NCI-H1436 (cell line): ENCODE data around the gene ERCC6L2.

Source experiments
- DNase-seq: peaks from one replicate; lab custom pipeline; 2025; lab: John Stamatoyannopoulos, UW

Gene ERCC6L2

DNA sequence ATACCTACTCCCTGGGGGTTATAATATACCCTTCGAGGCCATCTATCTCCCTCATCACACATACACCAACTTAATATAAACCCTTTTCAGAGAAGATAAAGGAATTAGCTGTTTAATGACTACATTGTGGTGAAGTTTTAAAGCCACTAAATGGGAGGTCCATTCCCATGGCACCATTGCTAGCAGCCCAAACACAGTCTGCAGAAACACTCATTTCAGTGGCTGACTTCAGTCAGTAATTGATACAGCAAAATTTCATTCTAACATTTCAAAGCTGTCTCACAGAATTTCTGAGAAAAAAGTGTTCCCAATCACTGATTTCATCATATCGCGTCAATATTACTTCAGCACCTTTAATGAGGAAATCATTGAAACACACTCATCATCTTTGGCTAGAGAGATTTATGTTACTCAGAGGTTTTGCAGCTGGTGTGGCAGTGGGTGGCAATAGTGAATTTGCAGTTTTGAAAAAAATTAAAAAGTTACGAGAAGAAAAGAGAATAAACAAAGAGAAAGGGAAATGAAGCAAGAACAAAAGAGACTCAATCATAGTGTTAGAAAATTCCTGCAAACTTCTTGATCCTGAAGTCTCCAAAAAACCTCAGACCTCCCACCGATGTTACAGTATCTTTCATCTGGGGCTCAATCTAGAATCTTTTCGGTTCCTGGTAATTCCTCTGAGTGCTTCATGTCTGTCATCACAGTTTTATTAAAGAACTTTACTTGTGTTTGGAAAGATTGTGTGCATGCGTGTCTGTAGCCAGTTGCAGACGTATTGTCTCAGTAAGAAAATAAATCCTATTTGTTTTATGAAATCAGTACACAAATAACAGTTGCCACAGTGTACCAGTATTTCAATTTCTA, 105.0 kb downstream of the ERCC6L2 start:
- no peak for DNase-seq

DNA sequence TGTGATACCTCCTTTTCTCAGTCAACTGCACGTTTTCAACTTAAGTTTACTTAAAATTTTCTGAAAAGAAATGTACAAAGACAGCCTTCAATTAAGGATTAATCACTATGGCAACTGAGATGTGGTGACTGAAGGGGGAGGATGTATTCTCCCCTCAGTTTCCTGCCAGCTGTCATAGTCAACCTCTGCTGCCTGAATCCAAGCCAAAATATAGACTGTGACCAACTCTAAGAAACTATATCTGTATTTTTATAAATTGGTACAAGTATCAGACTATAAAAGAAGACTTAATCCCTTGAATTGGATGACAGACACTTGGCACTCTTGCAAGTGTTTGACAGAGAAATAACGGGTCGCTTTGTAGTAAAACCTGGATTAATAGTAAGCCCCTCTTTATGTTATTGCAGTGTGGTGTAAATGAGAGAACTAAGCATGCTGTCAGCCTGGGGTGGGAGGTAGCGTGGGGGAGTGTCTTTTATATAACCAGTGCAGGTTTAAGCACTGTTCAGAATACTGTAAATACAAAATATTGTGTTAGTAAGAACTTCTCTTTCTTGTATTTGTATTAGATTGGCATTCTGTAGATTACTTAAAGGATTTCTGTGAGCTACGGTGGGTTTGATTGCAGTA, 106.4 kb downstream of the ERCC6L2 start:
- peak; percentile 56 for DNase-seq

DNA sequence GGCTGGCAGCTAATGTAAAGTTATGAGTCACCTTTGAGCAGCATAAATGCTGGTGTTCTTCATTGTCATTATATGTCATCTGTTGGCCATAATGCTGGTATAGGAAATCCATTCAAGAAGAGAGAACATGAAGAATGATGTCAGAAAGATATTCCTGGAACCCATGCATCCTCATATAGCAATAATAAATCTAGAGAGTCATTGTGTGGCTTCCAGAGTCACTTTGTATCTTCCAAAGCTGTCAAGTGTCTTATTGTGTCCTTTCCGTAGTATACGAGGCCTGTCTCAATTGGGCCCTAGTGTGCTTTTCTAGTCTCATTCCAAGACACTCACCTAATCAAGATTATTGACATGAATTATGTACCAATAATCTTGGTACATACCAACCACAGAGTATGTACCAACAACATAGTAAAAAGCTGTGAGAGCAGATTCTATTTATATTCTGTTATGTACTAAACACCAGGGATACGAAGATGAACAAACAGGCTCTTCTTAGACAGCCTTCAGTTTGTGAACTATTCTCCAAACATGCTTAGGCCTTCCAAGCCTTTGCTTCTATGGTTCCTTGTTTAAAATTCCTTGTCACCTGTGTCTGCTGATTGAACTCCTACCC, 110.1 kb downstream of the ERCC6L2 start:
- no peak for DNase-seq

DNA sequence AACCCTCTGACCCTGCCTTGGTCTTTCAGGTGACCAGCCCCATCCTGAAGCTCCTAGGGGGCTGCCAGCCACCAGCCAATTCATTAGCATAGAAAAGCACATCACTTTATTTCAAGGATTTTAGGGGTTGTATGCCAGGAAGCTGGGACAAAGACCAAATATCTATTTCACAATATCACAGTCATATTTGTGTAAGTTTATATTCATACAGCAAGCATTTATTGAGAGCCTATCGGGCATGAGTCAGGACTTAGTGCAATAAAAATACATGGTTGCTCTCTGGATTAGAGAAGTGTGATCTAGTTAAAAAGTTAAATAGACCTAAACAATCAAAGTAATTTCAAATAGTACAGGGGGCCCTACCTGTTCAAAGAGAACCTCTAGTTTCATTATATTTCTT, 113.8 kb downstream of the ERCC6L2 start:
- DNase-seq: no peak

DNA sequence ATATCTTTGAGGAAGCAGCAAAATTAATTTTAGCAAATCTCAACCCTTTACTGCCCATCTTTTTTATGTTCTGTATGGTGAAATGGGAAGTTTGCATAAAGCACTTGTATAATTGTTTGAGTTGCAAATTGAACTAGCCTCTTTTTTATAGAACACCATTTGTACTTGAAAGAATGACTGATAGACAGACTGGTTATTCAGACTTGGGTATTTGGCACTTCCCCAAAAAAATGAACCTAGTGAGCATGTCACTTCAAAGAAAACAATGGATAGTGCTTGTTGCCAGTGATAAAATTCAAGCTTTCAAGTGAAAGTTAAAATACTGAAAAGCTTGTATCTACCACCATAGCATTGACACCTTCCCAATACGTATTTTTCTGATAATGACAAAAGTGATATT, 115.8 kb downstream of the ERCC6L2 start:
- DNase-seq: no peak

DNA sequence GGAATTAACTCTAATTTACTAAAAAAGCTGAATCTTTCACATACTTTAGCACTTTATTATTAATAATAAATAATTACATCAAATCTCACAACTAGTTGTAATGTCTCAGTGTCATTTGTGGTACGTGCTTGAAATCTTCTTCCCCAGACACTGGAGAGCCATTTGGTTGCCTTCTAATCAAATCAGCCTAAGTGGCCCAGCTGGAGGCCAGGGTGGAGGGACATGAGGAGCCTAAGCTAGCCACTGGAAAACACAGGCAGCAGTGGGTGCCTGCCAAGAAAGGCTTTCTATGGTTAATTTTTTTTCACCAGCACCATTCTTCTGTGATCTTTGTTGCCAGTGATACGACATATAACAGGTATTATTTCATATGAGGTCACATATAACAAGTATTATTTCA, 117.0 kb downstream of the ERCC6L2 start:
- DNase-seq: no peak

DNA sequence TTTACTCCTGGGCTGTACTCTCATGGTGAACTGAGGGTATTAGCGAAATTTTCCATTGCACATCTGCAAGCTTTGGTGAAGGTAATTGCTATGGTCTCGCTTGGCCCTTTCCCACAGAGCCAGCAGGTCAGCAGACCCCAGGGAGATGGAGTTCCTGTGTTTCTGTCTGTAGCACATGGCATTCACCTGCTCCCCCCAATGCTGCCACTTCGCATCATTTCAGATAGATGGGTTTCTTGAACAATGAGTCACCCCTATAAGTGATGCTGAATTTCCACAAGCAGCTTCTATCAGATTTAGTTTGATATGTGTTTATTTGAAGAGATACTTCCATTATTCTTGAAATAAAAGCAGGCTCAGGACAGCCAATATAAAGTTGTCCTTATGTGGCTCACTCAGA, 117.8 kb downstream of the ERCC6L2 start:
- DNase-seq: no peak

DNA sequence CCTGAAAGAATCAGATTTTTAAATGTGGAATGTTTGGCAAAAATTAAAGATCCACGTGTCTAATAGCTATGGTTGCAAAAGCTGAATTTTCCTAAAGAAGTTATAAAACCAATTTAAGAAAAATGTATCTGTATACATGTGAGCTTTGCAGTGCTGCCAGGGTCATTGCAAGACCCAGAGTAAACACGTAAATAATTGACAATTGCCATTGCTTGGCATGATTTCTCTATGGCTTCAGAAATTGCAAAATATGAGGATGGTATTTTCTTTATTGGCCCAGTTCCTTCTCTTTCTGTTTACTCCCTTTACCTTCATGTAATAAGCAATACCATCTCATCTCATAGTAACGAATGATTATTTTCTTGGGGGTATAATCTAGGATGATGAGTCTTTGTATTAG, 123.9 kb downstream of the ERCC6L2 start:
- no peak for DNase-seq

DNA sequence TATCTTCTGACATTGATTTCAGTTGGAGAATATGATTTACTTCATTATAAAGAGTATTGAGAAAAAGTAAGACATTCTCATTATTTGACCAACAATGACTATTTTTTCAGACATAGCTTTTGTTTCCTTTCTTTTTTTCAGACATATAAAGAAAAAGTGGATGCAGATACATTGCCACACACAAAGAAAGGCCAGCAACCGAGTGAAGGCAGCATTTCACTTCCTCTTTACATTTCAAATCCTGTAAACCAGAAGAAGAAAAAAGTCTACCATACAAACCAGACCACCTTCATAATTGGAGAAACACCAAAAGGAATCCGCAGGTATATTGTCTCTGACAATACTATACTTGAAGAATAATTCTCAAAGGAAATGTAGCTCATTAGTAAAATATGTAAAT, 128.9 kb downstream of the ERCC6L2 start:
- no peak for DNase-seq

DNA sequence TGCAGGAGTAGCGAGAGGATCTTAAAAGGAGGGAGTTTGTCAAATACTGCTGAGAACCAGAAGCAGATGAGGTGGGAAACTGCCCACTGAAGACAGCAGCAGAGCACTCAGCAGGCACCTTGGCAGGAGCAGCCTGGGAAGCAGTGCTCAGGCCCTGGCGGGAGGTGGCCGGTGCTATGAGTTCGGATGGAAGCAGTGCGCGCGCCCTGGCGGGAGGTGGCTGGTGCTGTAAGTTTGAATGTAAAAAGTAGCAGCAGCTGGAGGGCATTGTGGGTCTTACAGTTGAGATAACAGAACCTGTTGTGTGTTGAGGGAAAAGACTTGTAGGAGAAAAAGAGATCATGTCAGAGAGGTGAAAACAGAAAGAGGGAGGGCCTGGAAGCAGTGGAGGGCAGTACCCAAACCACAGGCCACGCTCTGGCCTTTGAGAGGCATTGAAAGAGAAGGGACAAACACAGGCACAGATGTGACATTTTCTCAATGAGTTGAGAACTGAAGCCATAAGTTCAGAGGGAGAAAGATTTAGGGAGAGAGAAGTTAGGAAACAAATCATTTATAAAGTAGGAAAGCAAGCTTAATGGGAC, 130.9 kb downstream of the ERCC6L2 start:
- no peak for DNase-seq

DNA sequence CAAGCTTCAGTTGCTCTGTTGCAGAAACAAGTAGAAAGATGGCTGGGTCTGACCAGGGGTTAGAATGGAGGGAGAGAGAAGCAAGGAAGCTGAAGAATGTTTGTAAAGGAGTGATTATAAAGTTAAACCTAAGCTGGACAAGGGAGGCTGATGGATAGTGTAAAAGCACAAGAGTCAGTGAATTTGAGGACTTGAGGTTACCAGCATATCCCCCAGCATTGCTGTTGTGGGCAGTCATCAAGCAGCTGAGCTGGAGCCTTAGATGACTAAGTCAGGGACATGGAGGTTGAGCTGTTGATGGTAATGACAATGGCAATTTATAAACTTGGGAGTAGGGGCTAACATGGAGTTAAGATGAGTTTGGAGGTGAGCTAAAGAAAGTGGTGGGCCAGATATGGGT, 131.5 kb downstream of the ERCC6L2 start:
- no peak for DNase-seq

DNA sequence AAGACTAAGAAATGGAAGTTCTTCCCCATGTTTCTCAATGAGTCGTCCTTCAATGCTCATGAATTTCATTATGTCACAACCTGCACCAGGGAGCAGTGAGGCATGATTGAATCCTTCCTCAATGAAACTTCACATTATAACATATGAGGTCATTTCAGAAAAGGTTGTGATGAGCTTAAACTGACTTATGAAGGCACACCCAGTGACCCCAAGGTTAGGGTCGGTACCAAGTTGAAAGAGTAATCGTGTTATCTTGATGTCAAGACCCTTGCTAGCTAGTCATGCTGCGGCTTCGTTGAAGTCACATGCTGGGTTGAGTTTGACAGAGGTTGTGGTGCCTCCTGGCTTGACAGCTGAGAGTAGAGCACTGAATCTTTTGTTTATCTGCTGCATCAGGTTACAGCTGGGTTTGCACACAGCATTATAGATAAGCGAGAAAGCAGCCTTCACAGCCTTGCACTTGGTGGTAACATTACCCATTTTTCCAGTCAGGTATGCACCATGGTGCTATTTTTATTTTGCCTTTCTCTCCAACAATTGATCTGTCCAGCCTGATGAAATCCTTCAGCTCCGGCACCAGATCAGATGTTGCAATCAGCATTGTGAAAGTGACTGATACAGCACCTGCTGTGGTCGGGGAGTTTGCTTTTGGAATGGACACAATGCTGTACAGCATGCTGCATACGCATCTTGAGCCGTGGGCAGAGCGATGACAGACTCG, 133.2 kb downstream of the ERCC6L2 start:
- DNase-seq: no peak

DNA sequence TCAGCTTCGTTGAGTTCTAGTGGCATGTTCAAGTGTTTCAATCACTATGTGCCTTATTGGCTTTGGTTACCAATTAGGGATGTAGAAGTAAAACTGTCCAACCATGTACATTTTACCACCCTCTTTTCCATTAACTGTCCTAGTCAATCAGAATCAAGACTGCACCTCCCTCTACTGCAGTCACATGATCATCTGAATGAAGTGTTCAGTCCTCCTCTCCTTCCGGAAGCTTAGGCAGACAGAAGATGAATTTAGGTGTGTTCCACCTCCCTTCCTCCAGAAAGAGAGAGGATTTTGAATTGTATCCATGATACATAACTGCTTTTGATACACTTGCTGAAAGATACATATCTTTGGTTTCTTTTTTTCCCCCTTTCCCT, 133.7 kb downstream of the ERCC6L2 start:
- no peak for DNase-seq

DNA sequence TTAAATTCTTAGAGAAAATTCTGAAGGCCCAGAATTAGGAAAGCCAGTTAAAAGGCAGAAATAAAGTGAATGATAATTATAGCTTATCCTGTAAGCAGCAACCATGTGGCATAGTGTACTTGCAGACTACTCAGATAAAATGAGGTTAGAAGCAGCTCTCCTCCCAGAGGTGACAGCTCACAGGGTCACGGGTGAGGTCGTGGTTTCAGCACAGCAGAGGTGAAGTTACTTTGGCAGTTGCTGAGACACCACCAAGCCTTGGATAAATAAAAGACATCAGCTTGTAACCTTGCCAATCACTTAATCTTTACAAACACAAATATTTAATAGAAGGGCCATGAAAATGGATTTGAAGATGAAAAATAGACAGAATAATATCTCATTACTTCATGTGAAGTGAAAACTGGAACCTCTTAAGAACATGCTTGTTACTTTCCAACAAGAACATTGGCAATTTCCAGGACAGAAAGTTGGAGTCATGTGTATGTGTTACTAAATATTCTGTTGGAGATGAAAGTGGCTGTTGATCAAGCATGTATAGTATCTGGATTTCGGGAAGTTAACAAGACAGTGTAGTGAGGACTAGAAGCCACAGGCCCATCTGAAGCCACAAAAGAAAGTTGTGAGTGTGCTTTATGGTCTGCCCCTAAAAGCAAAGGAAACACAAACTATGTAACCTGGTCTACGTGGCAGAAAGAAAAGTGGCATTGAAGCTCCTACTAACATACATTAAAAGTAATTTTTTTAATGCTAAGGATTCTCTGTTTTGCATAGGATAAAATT, 134.4 kb downstream of the ERCC6L2 start:
- no peak for DNase-seq

DNA sequence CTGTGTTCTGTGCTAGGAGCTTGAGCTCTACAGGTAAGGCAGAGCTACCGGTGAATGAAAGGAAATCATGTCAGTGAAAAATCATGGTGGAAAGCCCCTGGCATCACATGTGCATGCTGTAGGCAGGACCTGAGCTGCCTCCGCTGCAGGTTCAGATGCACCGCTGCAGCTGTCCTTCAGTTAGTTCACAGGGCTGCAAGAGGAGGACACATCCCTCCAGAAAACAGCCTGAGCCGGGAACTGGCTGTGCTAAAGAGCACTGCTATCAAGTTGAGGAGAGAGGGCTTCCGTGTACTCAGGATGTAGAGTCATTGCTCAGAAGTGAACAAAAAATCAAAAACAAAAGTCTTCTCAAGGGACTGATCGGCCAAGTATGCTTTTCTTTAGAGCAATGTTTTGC, 138.6 kb downstream of the ERCC6L2 start:
- no peak for DNase-seq

DNA sequence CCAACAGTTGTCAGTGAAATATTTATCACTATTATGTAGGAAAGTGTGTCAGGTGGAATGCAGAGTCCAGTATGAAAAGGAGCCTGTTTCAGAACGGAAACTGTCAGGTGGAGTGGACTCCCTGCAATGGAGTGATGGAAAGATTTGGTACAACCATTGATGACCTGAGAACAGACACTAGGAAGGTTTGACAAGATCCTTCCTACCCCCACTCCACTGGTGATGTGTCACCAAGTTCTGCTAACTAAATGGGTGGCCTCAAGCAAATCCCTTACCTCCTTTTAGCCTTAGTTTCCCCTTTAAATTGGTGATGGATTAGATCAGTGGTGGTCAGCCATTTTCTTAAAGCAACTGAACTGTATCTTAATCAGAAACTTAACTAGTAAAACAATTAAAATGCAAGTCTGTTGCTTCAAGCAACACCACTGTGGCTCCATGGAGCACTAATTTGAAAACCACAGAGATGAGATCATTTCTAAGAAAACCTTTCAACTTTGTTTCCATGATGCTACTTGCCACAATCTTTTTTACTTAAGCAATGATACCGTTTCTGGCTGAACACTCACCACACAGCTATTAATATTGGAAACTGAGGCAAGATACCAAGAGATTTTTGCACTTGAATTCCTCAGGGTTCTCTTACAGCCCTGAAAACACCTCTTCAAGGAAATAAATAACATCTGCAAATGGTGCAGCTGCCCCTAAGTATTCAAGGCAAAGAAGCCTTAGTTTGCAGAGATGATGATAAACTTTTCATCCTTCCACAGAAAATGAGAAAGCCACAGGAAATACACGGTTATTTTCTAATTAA, 140.6 kb downstream of the ERCC6L2 start:
- no peak for DNase-seq
